HepG2 (cell line): ENCODE data around the gene GBA2. TPM values are rescaled to one million over a fixed set of nuclear protein-coding genes. Genes with fewer than 3 reads are reported as not detected.
A peak's percentile ranks its signal among the peaks of the same experiment; 100 is the strongest.

ENCODE experiments used
- ATF2 ChIP-seq: sonication (generic); formaldehyde crosslinking; IDR thresholded peaks from 2 replicates; pipeline ENCODE4 v1.4.0; 2020; ENCODE audit warnings: missing genetic modification reagents
- ELF1 ChIP-seq: sonication (generic); formaldehyde crosslinking; IDR thresholded peaks from 2 replicates; pipeline ENCODE4 v1.4.0; 2020; ENCODE audit warnings: missing genetic modification reagents
- PHF8 ChIP-seq: sonication (generic); formaldehyde crosslinking; IDR thresholded peaks from 2 replicates; pipeline ENCODE4 v1.5.0; 2020; ENCODE audit warnings: missing genetic modification reagents
- SUZ12 ChIP-seq: fragments of 150-350 bp; IDR thresholded peaks from 2 replicates; pipeline ENCODE4 v1.6.1; 2014; ENCODE audit warnings: low read depth, low read length
- ZBTB3 ChIP-seq: sonication (generic); formaldehyde crosslinking; IDR thresholded peaks from 2 replicates; pipeline ENCODE4 v1.4.0; 2020; ENCODE audit warnings: low read depth, mild to moderate bottlenecking, moderate library complexity, missing genetic modification reagents, borderline replicate concordance
- ZBTB37 ChIP-seq: sonication (generic); formaldehyde crosslinking; IDR thresholded peaks from 2 replicates; pipeline ENCODE4 v1.4.0; 2020; ENCODE audit warnings: mild to moderate bottlenecking, missing genetic modification reagents
- ZHX1 ChIP-seq: sonication (generic); formaldehyde crosslinking; IDR thresholded peaks from 2 replicates; pipeline ENCODE4 v1.8.1; 2022; ENCODE audit warnings: low read depth, mild to moderate bottlenecking, missing genetic modification reagents
- ZNF224 ChIP-seq: sonication (generic); formaldehyde crosslinking; IDR thresholded peaks from 2 replicates; pipeline ENCODE4 v1.5.0; 2020; ENCODE audit warnings: mild to moderate bottlenecking, missing genetic modification reagents
- ZNF329 ChIP-seq: sonication (generic); formaldehyde crosslinking; IDR thresholded peaks from 2 replicates; pipeline ENCODE4 v1.9.0; 2021; ENCODE audit warnings: low read depth, mild to moderate bottlenecking, missing genetic modification reagents
- ZNF44 ChIP-seq: sonication (generic); formaldehyde crosslinking; IDR thresholded peaks from 2 replicates; pipeline ENCODE4 v1.5.1; 2020; ENCODE audit warnings: mild to moderate bottlenecking, missing genetic modification reagents
- ZNF720 ChIP-seq: sonication (generic); formaldehyde crosslinking; IDR thresholded peaks from 2 replicates; pipeline ENCODE4 v1.4.0; 2020; ENCODE audit warnings: missing genetic modification reagents
- polyA plus RNA-seq, 8 experiments: library from polyadenylated mRNA; depleted of rRNA in 3 of 8; stranded (reverse) in 7 of 8; unstranded in 1 of 8; fragments of >200 nt; fragmentation: Illumina TruSeq in 4 of 8; extraction: Trizol in 4 of 8; gene quantifications; 2 replicates each; pipeline versions ENCODE4 v1.2.1 to v1.2.3, GENCODE V29; 2011 to 2016; ENCODE audit warnings: low read depth in 4 of 8, missing spikeins in 1 of 8, mixed read lengths in 1 of 8; ENCODE audit not compliant: insufficient read depth in 1 of 8
- total RNA-seq, 5 experiments: library from RNA; depleted of rRNA; stranded (reverse); fragments of >200 nt; fragmentation: Illumina TruSeq; extraction: Trizol; gene quantifications; 2 replicates each; pipeline ENCODE4 v1.2.3, GENCODE V29; 2016; ENCODE audit warnings: low read depth in 1 of 5
- TF ChIP-seq, protein P1 (sequence below), 2 experiments: IDR thresholded peaks; 2 replicates each; pipeline ENCODE4 v1.6.1; 2011 to 2012; ENCODE audit warnings: low read length in 2 of 2, borderline replicate concordance in 1 of 2, low read depth in 1 of 2, mild to moderate bottlenecking in 1 of 2, moderate library complexity in 1 of 2
- TF ChIP-seq, protein P2 (sequence below): IDR thresholded peaks from 2 replicates; pipeline ENCODE4 v1.6.1; 2016; ENCODE audit warnings: control low read depth
- TF ChIP-seq, protein P3 (sequence below): sonication (generic); formaldehyde crosslinking; IDR thresholded peaks from 2 replicates; pipeline ENCODE4 v1.4.0; 2020; ENCODE audit warnings: missing genetic modification reagents, borderline replicate concordance

GBA2 gene
- total and polyA plus RNA-seq, 2 of the 13 experiments (the other 11 are each of a cell fraction or from before 2014, with no cell fraction given), result 37.5 to 86.1 TPM

DNA sequence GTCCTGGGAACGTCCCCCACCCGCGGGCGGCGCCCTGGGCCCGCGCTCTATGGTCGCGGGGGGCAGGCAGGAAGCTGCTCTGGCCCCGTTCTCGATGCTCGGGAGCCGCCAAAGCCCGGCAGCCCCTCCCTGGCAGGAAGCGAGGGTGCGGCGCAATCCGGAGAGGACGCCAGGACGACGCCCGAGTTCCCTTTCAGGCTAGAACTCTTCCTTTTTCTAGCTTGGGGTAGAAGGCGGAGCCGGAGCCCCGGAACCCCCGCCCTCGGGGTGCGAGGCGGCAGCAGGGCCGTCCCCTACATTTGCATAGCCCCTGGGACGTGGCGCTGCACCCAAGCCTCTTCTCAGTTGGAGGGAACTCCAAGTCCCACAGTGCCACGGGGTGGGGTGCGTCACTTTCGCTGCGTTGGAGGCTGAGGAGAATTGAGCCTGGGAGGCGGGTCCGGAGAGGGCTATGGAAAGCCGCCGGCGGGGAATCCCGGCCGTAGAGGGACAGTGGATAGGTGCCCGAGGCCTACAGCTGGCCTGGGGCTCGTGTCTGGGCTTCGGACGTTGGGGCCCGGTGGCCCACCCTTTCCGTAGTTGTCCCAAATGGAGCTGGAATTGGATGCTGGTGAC, 16.7 kb downstream of the GBA2 start, which contains the start of the genes CREB3 and TLN1 (continued):
- TF ChIP-seq, protein P1, sequence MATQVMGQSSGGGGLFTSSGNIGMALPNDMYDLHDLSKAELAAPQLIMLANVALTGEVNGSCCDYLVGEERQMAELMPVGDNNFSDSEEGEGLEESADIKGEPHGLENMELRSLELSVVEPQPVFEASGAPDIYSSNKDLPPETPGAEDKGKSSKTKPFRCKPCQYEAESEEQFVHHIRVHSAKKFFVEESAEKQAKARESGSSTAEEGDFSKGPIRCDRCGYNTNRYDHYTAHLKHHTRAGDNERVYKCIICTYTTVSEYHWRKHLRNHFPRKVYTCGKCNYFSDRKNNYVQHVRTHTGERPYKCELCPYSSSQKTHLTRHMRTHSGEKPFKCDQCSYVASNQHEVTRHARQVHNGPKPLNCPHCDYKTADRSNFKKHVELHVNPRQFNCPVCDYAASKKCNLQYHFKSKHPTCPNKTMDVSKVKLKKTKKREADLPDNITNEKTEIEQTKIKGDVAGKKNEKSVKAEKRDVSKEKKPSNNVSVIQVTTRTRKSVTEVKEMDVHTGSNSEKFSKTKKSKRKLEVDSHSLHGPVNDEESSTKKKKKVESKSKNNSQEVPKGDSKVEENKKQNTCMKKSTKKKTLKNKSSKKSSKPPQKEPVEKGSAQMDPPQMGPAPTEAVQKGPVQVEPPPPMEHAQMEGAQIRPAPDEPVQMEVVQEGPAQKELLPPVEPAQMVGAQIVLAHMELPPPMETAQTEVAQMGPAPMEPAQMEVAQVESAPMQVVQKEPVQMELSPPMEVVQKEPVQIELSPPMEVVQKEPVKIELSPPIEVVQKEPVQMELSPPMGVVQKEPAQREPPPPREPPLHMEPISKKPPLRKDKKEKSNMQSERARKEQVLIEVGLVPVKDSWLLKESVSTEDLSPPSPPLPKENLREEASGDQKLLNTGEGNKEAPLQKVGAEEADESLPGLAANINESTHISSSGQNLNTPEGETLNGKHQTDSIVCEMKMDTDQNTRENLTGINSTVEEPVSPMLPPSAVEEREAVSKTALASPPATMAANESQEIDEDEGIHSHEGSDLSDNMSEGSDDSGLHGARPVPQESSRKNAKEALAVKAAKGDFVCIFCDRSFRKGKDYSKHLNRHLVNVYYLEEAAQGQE (IDR thresholded peaks at IDR 0.05; ENCODE audit: borderline replicate concordance in 1 of 2, low read depth in 1 of 2, low read length in 2 of 2), result no peak; a peak in 1 of 4 replicates
- TF ChIP-seq ZBTB3 (no peak), ZNF720 (no peak), ZNF329 (CRISPR knock-in tag) (no peak), ZNF44 (CRISPR knock-in tag) (peak; percentile 62; the same call in 1 of the 2 replicates), SUZ12 (peak; percentile 60), ZNF224 (peak; percentile 95), PHF8 (peak; percentile 80), ZBTB37 (CRISPR knock-in tag) (no peak), ELF1 (CRISPR knock-in tag) (peak; percentile 93), ZHX1 (peak; percentile 45), ATF2 (CRISPR knock-in tag) (peak; percentile 88)
- TF ChIP-seq, protein P2, sequence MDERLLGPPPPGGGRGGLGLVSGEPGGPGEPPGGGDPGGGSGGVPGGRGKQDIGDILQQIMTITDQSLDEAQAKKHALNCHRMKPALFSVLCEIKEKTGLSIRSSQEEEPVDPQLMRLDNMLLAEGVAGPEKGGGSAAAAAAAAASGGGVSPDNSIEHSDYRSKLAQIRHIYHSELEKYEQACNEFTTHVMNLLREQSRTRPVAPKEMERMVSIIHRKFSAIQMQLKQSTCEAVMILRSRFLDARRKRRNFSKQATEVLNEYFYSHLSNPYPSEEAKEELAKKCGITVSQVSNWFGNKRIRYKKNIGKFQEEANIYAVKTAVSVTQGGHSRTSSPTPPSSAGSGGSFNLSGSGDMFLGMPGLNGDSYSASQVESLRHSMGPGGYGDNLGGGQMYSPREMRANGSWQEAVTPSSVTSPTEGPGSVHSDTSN (CRISPR knock-in tag), result no peak
- TF ChIP-seq, protein P3, sequence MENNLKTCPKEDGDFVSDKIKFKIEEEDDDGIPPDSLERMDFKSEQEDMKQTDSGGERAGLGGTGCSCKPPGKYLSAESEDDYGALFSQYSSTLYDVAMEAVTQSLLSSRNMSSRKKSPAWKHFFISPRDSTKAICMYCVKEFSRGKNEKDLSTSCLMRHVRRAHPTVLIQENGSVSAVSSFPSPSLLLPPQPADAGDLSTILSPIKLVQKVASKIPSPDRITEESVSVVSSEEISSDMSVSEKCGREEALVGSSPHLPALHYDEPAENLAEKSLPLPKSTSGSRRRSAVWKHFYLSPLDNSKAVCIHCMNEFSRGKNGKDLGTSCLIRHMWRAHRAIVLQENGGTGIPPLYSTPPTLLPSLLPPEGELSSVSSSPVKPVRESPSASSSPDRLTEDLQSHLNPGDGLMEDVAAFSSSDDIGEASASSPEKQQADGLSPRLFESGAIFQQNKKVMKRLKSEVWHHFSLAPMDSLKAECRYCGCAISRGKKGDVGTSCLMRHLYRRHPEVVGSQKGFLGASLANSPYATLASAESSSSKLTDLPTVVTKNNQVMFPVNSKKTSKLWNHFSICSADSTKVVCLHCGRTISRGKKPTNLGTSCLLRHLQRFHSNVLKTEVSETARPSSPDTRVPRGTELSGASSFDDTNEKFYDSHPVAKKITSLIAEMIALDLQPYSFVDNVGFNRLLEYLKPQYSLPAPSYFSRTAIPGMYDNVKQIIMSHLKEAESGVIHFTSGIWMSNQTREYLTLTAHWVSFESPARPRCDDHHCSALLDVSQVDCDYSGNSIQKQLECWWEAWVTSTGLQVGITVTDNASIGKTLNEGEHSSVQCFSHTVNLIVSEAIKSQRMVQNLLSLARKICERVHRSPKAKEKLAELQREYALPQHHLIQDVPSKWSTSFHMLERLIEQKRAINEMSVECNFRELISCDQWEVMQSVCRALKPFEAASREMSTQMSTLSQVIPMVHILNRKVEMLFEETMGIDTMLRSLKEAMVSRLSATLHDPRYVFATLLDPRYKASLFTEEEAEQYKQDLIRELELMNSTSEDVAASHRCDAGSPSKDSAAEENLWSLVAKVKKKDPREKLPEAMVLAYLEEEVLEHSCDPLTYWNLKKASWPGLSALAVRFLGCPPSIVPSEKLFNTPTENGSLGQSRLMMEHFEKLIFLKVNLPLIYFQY (CRISPR knock-in tag), result no peak
